Measurements from ENCODE around the gene MORN2.
"Not testable (repeated sequence)": the region's sequence is repeated elsewhere in the genome, so short reads cannot be mapped to it uniquely, and the experiment has no call there.

The MORN2 gene

DNA sequence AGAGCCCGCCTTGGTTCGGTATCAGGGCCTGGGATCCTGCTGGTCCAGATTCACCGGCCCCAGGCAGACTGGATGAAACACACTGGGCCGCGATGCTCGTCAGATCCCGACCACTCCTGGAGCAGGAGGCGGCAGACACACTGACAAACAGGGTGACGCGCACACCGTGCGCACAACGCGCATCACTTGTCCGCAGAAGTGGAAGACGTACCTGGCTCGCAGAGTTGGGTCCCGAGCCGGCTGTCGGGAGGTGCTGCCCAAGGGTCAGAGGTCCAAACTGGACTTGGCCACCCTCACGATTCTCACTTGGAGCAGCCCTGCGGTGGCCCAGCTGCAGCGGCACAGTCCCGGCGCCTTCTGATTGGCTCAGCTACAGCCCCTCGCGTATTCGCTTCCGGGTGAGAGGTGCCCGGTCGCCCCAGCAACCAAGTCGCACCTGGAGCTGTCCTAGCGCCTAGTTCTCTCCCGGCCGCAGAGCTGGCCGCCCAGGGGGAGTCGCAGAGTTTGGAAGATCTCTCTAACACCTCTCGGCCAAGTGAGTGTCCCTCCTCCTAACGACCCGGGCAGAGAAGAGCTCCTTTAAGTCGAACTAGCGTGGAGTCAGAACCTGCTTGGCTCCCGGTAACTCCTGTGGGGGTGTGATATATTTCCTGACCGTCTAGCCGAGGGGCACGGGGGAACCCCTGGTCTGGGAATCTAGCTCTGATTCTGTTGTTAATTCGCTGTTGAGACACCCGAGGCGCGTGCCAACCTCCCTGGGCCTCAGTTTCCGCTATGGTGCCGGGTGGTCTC, at the start of gene MORN2, which contains the start of gene DHX57:
TSS of gene MORN2 (plus strand) at position 401 of the 792 bp plus-strand sequence.
TSS of gene DHX57 (minus strand) at position 359 of the 792 bp plus-strand sequence. CDS start 7,529 bp downstream, outside the sequence.
- DNase-seq = peak; percentile 32

DNA sequence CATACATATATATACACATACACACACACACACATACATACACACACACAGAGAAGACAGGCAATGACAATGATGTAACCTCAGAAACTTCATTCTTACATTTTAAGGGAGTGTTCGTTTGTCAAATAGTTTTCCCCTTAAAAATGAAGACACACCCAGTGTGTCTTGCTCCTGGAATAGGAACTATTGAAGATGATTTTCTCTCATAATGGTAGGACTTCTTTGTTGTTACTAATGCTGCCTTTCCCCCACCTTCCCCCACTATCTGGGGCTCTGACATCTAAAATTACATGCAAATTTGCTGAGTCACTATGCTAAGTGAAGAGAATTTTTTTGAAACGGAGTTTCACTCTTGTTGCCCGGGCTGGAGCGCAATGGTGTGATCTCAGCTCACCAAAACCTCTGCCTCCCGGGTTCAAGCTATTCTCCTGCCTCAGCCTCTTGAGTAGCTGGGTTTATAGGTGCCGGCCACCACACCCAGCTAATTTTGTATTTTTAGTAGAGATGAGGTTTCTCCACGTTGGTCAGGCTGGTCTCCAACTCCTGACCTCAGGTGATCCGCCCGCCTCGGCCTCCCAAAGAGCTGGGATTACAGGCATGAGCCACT, 48.1 kb upstream of the MORN2 start:
- DNase-seq = not testable (repeated sequence)

DNA sequence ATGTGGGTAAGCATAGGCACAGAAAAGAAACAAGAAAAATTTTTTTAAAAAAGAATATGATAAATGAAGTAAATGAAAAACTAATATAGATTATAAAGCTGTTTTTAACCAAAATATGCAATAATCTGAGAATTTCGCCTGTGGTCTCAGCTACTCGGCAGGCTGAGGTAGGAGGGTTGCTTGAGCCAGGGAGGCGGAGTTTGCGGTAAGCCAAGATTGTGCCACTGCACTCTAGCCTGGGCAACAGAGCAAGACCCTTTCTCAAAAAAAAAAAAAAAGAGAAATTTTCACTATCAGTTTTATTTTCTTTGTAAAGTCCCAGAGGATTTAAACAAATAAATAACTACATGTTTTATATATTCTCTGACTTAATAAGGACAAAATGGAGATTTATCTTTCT, 47.3 kb upstream of the MORN2 start:
- no peak for DNase-seq

DNA sequence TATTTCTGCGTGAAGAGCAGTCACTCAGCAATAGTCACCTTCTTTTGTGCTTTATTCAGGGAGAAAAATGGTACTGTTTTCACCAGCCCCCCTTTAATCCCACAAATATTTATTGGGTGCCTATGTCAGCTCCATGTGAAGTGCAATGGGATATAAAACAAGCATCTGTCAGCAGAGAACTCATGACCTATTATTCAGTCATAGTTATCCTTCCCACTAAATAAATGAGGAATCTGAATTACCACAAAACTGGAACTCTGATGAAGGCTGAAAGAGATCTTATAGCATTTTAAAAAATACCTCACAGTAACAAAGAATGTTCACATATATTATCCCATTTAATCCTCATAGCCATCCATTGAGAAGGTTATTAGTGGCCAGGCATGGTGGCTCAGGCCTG, 45.8 kb upstream of the MORN2 start:
- DNase-seq = no peak

DNA sequence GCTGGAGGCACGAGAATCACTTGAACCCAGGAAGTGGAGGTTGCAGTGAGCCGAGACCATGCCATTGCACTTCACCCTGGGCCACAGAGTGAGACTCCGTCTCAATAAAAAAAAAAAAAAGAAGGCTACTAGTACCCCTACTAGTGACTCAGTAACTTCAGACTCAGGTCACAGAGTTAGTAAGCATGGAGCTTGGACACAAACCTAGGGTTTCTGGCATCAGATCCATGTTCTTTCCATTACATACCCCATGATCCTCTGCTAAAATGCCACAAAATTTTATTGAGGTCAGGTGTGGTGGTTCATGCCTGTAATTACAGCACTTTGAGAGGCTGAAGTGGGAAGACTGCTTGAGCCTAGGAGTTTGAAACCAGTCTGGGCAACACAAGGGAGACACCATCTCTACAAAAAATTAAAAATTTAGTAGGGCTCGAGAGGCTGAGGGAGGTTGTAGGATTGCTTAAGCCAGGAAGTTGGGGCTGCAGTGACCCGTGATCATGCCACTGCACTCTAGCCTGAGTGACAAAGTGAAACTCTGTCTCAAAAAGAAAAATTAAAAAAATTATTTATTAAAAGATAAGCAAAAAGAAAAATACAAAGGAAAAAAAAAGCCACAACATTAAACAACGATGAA, 45.1 kb upstream of the MORN2 start:
- no peak for DNase-seq

DNA sequence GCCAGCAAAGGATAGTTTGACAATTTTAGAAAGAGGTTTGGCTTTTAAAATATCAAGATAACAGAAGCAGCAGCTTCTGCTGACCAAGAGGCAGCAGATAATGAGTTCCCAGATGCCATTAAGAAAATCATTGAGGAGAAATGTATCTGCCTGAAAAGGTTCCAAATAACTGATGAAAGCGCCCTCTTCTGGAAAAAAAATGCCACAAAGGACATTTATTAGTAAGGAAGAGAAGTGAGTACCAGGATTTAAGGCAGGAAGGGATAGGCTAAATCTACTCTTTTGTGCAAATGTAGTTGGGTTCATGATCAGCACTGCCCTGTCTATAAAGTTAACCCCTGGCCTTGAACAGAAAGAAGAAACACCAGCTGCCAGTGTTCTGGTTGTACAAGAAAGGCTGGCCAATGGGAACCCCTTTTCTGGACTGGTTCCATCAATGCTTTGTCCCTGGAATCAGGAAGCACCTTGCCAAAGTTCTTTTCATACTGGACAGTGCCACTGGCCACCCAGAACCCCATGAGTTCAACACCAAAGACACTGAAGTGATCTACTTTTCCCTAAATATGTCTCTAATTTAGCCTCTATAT, 40.7 kb upstream of the MORN2 start:
- DNase-seq = no peak

DNA sequence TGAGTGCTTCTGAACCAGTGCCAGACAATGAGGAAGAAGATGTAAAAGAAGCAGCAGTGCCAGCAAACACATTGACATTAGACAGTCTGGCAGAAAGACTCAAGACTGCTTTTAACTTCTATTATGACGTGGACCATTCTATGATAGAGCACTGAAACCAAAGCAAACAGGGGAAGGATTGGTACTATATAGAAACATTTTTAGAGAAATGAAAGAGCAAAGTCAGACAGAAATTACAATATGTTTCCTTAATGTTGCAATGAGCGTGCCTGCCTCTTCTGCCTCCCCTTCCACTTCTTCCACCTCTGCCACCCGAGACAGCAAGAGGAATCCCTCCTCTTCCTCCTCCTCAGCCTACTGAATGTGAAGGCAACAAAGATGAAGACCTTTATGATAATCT, 39.8 kb upstream of the MORN2 start:
- no peak for DNase-seq

DNA sequence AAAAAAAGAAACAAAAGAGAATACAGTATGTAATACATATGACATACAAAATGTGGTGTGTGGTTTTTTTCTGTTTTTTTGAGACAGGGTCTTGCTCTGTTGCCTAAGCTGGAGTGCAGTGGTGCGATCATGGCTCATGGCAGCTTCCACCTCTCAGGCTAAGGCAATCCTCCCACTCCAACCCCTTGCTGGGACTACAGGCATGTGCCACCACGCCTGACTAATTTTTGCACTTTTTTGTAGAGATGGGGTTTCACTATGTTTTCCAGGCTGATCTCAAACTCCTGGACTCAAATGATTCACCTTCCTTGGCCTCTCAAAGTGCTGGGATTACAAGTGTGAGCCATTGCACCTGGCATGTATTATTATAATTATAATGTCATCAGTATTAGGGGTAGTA, 39.0 kb upstream of the MORN2 start:
- DNase-seq = no peak

DNA sequence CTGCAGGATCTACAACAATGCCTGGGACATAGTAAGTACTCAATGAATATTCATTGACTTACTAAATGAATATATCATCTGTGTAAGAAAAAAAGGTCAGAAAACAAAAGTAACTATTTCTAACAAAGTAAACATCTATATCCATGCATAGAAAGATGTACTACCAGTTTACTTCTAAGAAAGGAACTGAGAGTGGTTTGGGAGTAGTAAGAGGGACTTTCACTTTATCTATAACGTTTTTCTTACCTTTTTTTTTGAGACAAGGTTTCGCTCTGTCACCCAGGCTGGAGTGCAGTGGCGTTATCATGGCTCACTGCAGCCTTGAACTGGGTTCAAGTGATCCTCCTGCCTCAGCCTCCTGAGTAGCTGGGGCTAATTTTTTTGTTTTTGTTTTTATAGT, 25.7 kb upstream of the MORN2 start:
- DNase-seq = no peak

DNA sequence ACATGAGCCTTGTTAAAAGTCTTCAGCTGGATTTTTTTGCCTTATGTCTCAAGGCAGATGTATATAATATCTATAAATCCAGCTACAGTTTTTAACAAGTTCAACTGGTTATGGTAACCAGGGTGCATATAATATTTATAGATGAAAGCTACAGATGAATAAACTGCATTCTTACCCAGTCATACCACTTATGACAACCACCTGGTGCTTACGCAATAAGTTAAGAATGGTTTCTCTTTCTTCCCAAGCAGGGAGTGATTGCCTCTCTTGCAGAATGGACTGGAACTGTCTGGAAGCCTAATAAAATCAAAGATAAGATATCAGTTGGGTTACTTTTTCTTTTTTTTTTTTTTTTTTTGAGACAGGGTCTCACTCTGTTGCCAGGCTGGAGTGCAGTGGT, 19.6 kb upstream of the MORN2 start:
- DNase-seq = no peak

DNA sequence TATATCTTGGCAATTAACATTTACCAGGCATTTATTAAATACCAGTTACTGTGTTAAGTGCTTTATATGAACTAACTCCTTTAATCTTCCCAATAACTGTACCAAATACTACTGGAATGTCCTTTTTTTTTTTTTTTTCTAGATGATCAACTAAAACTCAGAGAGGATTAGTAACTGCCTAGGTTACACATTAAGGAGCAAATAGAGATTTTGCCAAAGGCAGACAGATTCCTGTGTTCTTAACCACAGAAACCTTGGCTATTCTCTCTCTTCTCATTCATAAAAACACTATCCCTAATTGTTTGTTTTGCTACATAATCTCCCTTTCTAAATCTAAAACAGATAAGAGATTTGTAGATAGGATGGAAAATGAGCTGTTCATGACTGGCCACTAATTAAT, 13.3 kb upstream of the MORN2 start:
- DNase-seq = no peak

DNA sequence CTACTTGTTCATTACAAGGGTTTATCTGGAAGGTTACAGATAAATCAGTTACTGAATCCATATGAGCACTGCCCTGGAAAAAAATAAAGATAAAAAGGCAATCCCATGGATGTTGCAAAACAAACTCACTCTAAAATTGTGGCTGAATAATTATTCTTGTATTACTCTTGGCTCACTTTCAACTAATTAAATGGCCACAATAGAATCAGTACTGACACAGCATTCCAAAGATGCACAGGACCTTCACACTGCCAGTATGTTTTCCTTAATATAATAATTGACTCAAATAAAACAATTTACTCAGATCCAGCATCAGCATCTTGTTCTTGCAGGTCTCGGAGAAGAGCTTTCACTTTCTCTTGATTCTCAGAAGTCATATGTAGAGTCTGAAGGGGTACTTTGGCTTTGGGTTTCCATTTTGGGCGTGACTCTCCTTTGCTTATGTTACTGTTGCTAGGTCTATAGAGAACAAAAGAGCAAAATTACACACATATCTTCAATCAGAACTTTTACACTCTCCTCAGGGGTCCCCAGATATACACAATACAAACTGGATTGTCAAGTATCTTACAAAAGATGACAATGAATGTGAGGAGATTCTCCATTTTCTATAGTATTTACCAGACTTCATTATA, 12.6 kb upstream of the MORN2 start:
- DNase-seq = no peak

DNA sequence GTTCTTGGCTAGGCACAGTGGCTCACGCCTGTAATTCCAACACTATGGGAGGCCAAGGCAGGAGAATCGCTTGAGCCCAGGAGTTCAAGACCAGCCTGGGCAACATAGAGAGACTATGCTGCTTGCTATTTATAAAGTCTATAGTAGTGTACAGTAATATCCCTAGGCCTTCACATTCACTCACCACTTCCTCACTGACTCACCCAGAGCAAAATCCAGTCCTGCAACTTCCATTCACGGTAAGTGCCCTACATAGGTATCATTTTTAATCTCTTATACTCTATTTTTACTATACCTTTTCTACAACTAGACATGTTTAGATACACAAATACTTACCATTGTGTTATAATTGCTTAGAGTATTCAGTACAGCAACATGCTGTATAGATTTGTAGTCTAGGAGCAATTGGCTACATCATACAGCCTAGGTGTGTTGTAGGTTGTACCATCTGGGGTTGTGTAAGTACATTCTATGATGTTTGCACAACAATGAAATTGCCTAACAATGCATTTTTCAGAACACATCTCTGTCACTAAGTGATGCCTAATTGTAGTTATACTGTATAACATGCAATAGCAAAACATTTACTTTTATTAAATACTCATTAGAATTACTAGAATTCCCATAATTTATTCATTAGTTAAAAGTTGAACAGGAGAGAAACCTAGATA, 8.9 kb upstream of the MORN2 start:
- no peak for DNase-seq

DNA sequence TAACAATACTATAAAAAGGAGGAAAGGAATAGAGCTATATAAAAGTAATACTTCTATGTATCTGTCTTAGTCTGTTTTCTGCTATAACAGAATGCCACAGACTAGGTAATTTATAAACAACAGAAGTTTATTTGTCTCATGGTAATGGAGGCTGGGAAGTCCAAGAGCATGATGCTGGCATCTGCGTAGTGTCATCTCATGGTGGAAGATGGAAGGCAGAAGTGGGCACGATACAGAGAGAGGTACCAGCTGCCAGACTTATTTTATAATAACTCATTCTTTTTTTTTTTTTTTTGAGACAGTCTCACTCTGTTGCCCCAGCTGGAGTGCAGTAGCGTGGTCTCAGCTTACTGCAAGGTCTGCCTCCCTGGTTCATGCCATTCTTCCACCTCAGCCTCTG, 4.3 kb upstream of the MORN2 start:
- no peak for DNase-seq

DNA sequence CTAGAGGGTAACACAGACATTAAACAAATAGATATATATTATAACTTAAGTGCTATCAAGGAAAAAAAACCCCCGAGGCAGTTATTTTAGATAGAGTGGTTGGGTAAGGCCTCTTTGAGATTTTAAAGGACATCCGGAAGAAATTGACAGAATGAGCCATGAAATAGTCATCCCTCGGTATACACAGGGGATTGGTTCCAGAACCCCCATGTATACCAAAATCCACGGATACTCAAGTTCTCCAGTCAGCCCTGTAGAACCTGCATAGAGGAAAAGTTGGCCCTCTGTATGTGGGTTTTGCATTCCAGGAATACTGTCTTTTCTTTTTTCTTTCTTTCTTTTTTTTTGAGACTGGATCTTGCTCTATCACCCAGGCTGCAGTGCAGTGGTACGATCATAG, 2.0 kb upstream of the MORN2 start:
- DNase-seq = no peak

DNA sequence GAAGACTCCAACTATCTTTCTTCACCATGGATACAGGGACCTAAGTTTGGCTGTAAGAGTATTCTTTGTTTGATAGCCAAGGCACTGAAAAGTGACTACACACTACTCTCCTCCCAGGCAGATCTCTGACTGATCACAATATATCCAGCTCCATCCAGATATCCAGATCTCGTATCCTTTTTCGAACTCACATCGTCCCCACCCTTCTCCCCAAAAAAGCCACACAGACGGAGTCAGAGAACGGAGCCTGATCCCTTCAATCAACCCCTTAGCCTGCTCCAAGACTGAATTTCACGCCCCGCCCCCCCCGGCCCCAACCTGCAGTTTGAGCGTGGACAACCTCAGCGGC, 575 bp upstream of the MORN2 start:
- DNase-seq = no peak

DNA sequence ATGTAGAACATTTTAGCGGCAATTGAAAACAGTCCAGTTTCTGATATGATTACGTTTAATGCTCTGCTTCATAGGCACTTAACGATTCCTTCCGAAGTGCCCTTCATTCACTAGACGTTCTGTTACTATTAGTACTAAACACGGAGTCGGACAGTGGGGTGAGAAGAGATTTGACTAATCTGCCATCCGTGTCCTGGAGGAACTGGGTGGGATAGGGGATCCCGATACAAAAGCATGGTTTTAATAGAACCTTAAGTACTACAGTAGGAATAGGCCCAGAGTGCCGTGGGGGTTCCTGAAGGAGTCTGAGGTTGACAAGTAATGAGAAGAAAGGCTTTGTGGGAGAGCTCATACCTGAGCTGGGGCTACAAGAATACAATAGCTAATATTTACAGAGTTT, 631 bp downstream of the MORN2 start:
- no peak for DNase-seq

DNA sequence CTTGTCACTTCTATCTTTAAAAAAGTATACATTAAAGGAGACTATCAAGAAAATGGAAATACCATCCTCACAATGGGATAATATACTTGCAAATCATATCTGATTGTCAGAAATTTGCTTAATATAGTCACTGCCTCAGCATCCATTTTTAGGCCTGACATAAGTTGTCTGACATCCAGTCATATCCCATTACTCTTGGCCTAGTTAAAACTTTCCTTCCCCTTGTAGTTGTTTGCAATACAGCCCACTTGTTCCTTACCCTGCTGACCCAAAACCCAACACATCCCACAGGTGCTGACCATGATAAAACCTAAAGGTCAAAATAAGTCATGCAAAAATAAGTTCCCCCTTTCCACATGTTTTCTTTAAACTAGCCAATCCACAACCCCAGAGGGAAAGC, 10.3 kb downstream of the MORN2 start:
- no peak for DNase-seq

DNA sequence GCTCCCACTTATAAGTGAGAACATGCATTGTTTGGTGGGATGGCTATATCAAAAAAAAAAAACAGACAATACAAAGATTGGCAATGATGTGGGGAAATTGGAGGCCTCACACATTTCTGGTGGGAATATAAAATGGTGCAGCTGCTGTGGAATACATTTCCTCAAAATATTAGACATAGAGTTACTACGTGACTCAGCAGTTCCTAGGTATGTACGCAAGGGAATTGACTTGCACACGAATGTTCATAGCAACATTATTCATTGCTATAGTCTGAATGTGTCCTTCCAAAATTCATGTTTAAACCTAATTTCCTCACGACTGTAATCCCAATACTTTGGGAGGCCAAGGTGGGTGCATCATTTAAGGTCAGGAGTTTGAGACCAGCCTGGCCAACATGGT, 11.6 kb downstream of the MORN2 start:
- no peak for DNase-seq

DNA sequence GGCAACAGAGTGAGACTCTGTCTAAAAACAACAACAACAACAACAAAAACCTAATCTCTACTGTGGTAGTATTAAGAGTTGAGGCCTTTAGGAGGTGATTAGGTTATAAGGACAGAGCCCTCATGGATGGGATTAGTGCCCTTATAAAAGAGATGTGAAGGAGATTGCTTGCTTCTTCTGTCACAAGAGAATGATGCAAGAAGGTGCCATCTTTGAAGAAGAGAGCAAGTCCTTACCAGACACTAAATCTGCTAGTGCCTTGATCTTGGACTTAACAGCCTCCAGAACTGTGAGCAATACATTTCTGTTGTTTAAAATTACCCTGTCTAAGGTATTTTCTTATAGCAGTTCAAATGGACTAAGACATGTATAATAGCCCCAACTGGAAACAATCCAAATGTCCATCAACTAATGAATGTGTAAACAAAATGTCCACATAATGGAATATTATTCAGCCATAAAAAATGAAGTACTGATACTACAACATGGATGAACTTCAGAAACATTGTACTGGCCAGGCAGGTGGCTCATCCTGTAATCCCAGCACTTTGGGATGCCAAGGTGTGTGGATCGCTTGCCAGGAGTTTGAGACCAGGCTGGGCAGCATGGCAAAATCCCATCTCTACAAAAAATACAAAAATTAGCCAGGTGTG, 12.3 kb downstream of the MORN2 start:
- DNase-seq = no peak

DNA sequence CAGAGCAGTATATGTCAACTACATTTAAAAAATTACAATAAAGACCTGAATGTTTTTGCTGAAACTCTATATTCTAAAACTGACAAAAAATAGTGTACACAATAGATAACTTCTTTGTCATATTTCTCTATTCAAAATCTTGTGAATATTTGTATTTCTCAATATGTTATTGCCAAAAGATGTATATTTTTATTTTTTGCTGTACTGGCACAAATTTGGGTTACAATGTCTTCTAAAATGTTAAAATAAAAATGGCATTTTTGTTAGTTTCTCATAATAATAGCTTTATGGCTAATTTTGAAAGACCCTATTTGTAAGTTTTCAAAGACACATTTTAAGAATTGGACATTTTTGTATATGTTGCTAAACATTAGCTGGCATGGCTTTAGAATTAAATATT, 13.3 kb downstream of the MORN2 start:
- no peak for DNase-seq

DNA sequence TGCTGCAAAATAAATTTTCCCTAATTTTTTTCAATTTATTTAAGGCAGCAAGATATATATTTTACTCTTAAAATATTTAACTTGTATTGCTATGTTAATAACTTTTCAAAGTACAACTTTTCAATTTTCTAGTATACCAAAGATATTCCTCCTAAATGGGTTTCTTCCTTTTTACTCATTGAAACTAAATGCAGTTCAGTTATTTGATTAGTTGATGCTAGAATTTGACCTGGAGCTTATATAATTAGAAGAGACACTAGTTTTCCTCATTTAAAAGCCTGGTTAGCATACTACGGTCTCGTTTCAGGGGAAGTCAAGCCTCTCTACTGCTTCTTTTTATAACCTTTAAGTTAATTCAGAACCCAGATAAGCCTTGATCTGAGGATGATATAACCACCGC, 13.8 kb downstream of the MORN2 start, which contains the start of gene ARHGEF33:
TSS of gene ARHGEF33 (plus strand) at position 301 of the 400 bp plus-strand sequence. CDS start 29,573 bp downstream, outside the sequence.
- DNase-seq = no peak
